K562 (cell line): ENCODE measurements around the gene SLC38A10. TPM values are rescaled to one million over a fixed set of nuclear protein-coding genes. Genes with fewer than 3 reads are reported as not detected.

ENCODE experiments used
- ATAC-seq: fragments of 200-7000 bp; cut with Tn5 transposase; 3 replicates; pipeline ENCODE4 v1.9.1; 2020; ENCODE audit warnings: moderate library complexity
- BruUV-seq: library from RNA; stranded (reverse); fragments of 400-500 nt; replicated peaks from 2 replicates; lab custom pipeline; 2021; lab: Mats Ljungman, UMichigan
- CTCF ChIA-PET: fragments of 300-600 bp; formaldehyde crosslinking; extraction: SDS; loops from one replicate; lab custom pipeline; 2021; ENCODE audit warnings: low intra/inter-chr PET ratio; lab: Yijun Ruan, JAX
- POLR2A ChIA-PET: fragments of 300-600, 350-650 bp; sonication (Branson Sonifier 250); formaldehyde crosslinking; extraction: SDS; loops from one replicate; lab custom pipeline; 2021; ENCODE audit warnings: antibody characterized with exemption, inconsistent platforms; lab: Yijun Ruan, JAX
- DNase-seq, 4 experiments: peaks; one replicate each; pipeline versions ENCODE4 v3.0.0 to v3.0.0-alpha.2; 2011 to 2018; ENCODE audit warnings: low spot score in 3 of 4, mixed read lengths in 3 of 4; ENCODE audit errors: extremely low read depth in 1 of 4
- FAIRE-seq: peaks from 2 replicates; lab custom pipeline; 2011; peaks lifted over from hg19 to GRCh38; lab: Jason Lieb, UNC
- H2AFZ ChIP-seq: 2 replicates; pipeline ENCODE4 v1.6.0; 2011; ENCODE audit warnings: low read depth, low read length, control low read depth, inconsistent platforms
- H3K27ac ChIP-seq: fragments of 200-600 bp; 3 replicates; pipeline ENCODE4 v1.8.0; 2011; ENCODE audit warnings: low read depth, mild to moderate bottlenecking, control low read depth, inconsistent platforms, low read length, moderate library complexity, mixed read lengths; ENCODE audit errors: extremely low read depth
- H3K27me3 ChIP-seq, 2 experiments: fragments of 300-600 bp in 1 of 2; 2 replicates in 1 of 2; 3 replicates in 1 of 2; pipeline versions ENCODE4 v1.6.0 to v1.8.0; 2011; ENCODE audit warnings: inconsistent platforms in 2 of 2, low read length in 2 of 2, mild to moderate bottlenecking in 1 of 2, mixed read lengths in 1 of 2, moderate library complexity in 1 of 2; ENCODE audit not compliant: control insufficient read depth in 2 of 2, insufficient read depth in 2 of 2
- H3K36me3 ChIP-seq: fragments of 300-600 bp; 3 replicates; pipeline ENCODE4 v1.8.0; 2011; ENCODE audit warnings: mild to moderate bottlenecking, low read length, inconsistent platforms; ENCODE audit not compliant: control insufficient read depth, insufficient read depth
- H3K4me1 ChIP-seq, 2 experiments: fragments of 200-600 bp in 1 of 2; replicated peaks in 1 of 2; 2 replicates in 1 of 2; 3 replicates in 1 of 2; pipeline versions ENCODE4 v1.5.1 to v1.8.0; 2011; ENCODE audit warnings: inconsistent platforms in 2 of 2, low read length in 2 of 2, mild to moderate bottlenecking in 1 of 2, mixed read lengths in 1 of 2, moderate library complexity in 1 of 2; ENCODE audit not compliant: control insufficient read depth in 2 of 2, insufficient read depth in 2 of 2
- H3K4me2 ChIP-seq: 2 replicates; pipeline ENCODE4 v1.6.1; 2011; ENCODE audit warnings: low read length, control low read depth, inconsistent platforms, mixed read lengths; ENCODE audit not compliant: insufficient read depth
- H3K4me3 ChIP-seq: fragments of 200-600 bp; sonication (generic), shearing (Covaris generic); 2 replicates; pipeline ENCODE4 v1.5.1; 2016; ENCODE audit warnings: control low read depth, inconsistent platforms
- H3K79me2 ChIP-seq: fragments of 200-600 bp; 3 replicates; pipeline ENCODE4 v1.8.0; 2011; ENCODE audit warnings: low read length, inconsistent platforms; ENCODE audit not compliant: control insufficient read depth, insufficient read depth
- H3K9ac ChIP-seq, 2 experiments: 2 replicates each; pipeline versions ENCODE4 v1.6.0 to v1.6.1; 2011; ENCODE audit warnings: low read depth in 2 of 2, low read length in 2 of 2, control low read depth in 1 of 2, inconsistent platforms in 1 of 2, mild to moderate bottlenecking in 1 of 2, mixed read lengths in 1 of 2; ENCODE audit not compliant: insufficient read depth in 1 of 2
- H3K9me1 ChIP-seq: one replicate; pipeline ENCODE4 v1.6.0; 2011; ENCODE audit warnings: inconsistent platforms, mild to moderate bottlenecking, low read length, moderate library complexity; ENCODE audit not compliant: control insufficient read depth, insufficient read depth
- H3K9me3 ChIP-seq: replicated peaks from 2 replicates; pipeline ENCODE4 v1.5.1; 2011; ENCODE audit warnings: low read depth, low read length, inconsistent platforms; ENCODE audit not compliant: control insufficient read depth, insufficient read depth
- H4K20me1 ChIP-seq: replicated peaks from 2 replicates; pipeline ENCODE4 v1.6.1; 2011; ENCODE audit warnings: low read length, inconsistent platforms, mixed read lengths; ENCODE audit not compliant: control insufficient read depth, insufficient read depth
- ETV6 ChIP-seq, 3 experiments: fragments of 150-350 bp in 1 of 3; sonication (generic) in 1 of 3; formaldehyde crosslinking in 1 of 3; IDR thresholded peaks; 2 replicates each; pipeline versions ENCODE4 v1.6.1 to v1.8.0; 2014 to 2022; ENCODE audit warnings: borderline replicate concordance in 2 of 3, low read depth in 2 of 3, antibody characterized with exemption in 1 of 3, low read length in 1 of 3, mild to moderate bottlenecking in 1 of 3, missing genetic modification reagents in 1 of 3
- EWSR1 ChIP-seq: fragments of 450-650 bp; IDR thresholded peaks from 2 replicates; pipeline ENCODE4 v1.6.1; 2018; ENCODE audit warnings: borderline replicate concordance, mild to moderate bottlenecking, low read depth, moderate library complexity; ENCODE audit not compliant: partially characterized antibody
- FOSL1 ChIP-seq: fragments of 200-800 bp; sonication (Bioruptor generic); conservative IDR thresholded peaks from 2 replicates; pipeline ENCODE4 v1.6.1; 2016; ENCODE audit warnings: missing genetic modification characterization, missing compliant biosample characterization
- KDM4B ChIP-seq, 2 experiments: fragments of 450-650 bp in 1 of 2; sonication (generic) in 1 of 2; IDR thresholded peaks; 2 replicates each; pipeline ENCODE4 v1.6.1; 2016 to 2017; ENCODE audit warnings: borderline replicate concordance in 2 of 2, antibody characterized with exemption in 1 of 2, low read depth in 1 of 2, mild to moderate bottlenecking in 1 of 2
- KHSRP ChIP-seq: fragments of 450-650 bp; IDR thresholded peaks from 2 replicates; pipeline ENCODE4 v1.6.1; 2017
- MYNN ChIP-seq, 2 experiments: sonication (generic); formaldehyde crosslinking in 1 of 2; IDR thresholded peaks; 2 replicates each; pipeline versions ENCODE4 v1.5.0 to v1.6.1; 2016 to 2020; ENCODE audit warnings: antibody characterized with exemption in 1 of 2, missing genetic modification reagents in 1 of 2
- NONO ChIP-seq, 2 experiments: fragments of 200-400 bp in 1 of 2; fragments of 450-650 bp in 1 of 2; formaldehyde crosslinking in 1 of 2; IDR thresholded peaks; 2 replicates each; pipeline ENCODE4 v1.6.1; 2017; ENCODE audit warnings: low read depth in 2 of 2, mild to moderate bottlenecking in 2 of 2, moderate library complexity in 2 of 2, low read length in 1 of 2
- SMARCC2 ChIP-seq: fragments of 450-650 bp; IDR thresholded peaks from 2 replicates; pipeline ENCODE4 v1.6.1; 2017; ENCODE audit warnings: antibody characterized with exemption, moderate library complexity, mild to moderate bottlenecking, low read depth
- SPI1 ChIP-seq: IDR thresholded peaks from 2 replicates; pipeline ENCODE4 v1.6.1; 2011; ENCODE audit warnings: low read depth, low read length, control low read depth, borderline replicate concordance
- ZBTB1 ChIP-seq: sonication (generic); formaldehyde crosslinking; IDR thresholded peaks from 2 replicates; pipeline ENCODE4 v1.8.1; 2023; ENCODE audit warnings: missing genetic modification reagents, low read depth, mild to moderate bottlenecking, borderline replicate concordance
- ZBTB9 ChIP-seq: fragments of 450-650 bp; formaldehyde crosslinking; IDR thresholded peaks from 2 replicates; pipeline ENCODE4 v1.4.0; 2020; ENCODE audit warnings: mild to moderate bottlenecking, moderate library complexity
- ZNF707 ChIP-seq: fragments of 250-450 bp; sonication (Bioruptor Pico); conservative IDR thresholded peaks from 2 replicates; pipeline ENCODE4 v1.8.0; 2022; ENCODE audit warnings: inconsistent platforms, mild to moderate bottlenecking, moderate library complexity
- ZNF717 ChIP-seq: fragments of 250-450 bp; sonication (Bioruptor Pico); IDR thresholded peaks from 2 replicates; pipeline ENCODE4 v1.5.0; 2021
- WGBS: fragments of 100-300 bp; shearing (Covaris generic); methylation state at CpG from one replicate; pipeline ENCODE4 v1.1.6; 2016; ENCODE audit warnings: low coverage, mixed read lengths; ENCODE audit not compliant: insufficient coverage; ENCODE audit errors: missing lambda C conversion rate; 5-methylcytosine and 5-hydroxymethylcytosine counted together
- in situ Hi-C: fragments of 300-500 bp; cut with MboI; formaldehyde crosslinking; loops from 4 replicates; pipeline ENCODE4 v1.15.0; 2018; ENCODE audit warnings: inconsistent platforms, mixed read lengths
- intact Hi-C: fragments of 100-400 bp; cut with micrococcal nuclease; formaldehyde crosslinking; loops from 2 replicates; pipeline ENCODE4 v1.14.2; 2022
- polyA plus RNA-seq, 8 experiments: library from polyadenylated mRNA; depleted of rRNA in 4 of 8; stranded (reverse) in 5 of 8; unstranded in 3 of 8; fragments of >200 nt; fragmentation: Nextera tagmentation in 2 of 8; fragmentation: Illumina TruSeq in 1 of 8; extraction: Ambion mirVana in 2 of 8; extraction: Trizol in 1 of 8; gene quantifications; 2 replicates each; pipeline versions ENCODE4 v1.2.1 to v1.2.3, GENCODE V29; 2011 to 2014; ENCODE audit warnings: inconsistent platforms in 1 of 8, missing spikeins in 1 of 8
- total RNA-seq, 7 experiments: library from RNA; depleted of rRNA in 6 of 7; stranded (reverse); fragments of >200 nt in 6 of 7; fragmentation: Illumina TruSeq in 2 of 7; extraction: Trizol in 2 of 7; gene quantifications; 2 replicates each; pipeline versions ENCODE4 v1.2.1 to v1.2.3, GENCODE V29; 2011 to 2021; ENCODE audit warnings: low replicate concordance in 1 of 7

The SLC38A10 gene
- total and polyA plus RNA-seq, 9 of the 15 experiments (the other 6 are each of a cell fraction or from before 2014, with no cell fraction given), result 0.45 to 54.2 (median 13.8) TPM

DNA sequence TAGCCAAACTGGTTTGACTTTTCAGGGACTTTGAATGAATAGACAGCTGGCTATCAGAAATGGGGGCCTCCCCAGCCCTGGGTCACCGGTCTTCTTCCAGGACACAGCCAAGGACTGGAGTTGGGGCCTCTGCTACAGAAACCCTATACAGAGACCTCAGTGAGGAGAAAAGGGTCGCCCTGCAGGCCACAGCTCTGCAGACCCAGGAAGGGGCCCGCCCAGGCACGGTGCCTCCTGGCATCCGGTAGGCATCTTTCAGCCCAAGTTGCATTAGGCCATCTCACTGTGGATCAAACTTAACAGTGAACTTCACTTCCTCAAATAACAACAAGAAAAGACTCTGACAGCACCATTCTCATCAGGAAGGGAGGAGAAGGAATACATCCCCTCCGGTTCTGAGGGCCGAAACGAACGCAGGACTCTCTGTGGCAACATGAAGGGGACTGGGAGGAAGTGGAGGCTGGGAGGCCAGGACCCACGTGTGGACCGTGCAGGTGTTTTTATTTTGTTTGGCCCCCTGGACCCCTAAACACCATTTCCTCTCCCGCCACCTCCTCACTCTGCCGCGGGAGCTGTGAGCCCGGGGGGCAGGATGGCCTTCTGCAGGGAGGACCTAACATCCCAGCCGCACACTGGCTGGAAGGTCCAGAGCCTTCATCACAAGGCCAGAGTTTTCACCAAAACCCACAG is 7.2 kb downstream of the SLC38A10 start:
- DNase-seq (no peak), FAIRE-seq (peak; percentile 56), ATAC-seq (no peak)
- TF ChIP-seq ZBTB1 (CRISPR knock-in tag) (no peak), SPI1 (0 out of 2 replicates have a peak, but pooled peaks have one; percentile 27)
- CTCF ChIA-PET, result no interaction called here
- Histone ChIP-seq H3K27me3 (no peaks in the 10 kb centered on the region), H3K9me1 (no peaks in the 10 kb centered on the region), H3K4me3 (no peak overlapping the region), H3K9me3 (no peaks in the 10 kb centered on the region), H3K79me2 (peaks cover 56% of the 10 kb centered on the region), H3K9ac (peak overlapping the region in 1 of 2 experiments; percentile 65; a peak in 1 of 4 replicates), H3K36me3 (peaks cover 57% of the 10 kb centered on the region; the same call in 2 of the 3 replicates), H3K27ac (no peak overlapping the region), H3K4me1 (peaks cover 24 to 59% of the 10 kb centered on the region in 2 experiments), H2AFZ (no peak overlapping the region), H3K4me2 (no peak overlapping the region), H4K20me1 (no peaks in the 10 kb centered on the region)
- 82% methylated on average over 9 of the region's 16 CpGs for WGBS
- in situ Hi-C loops, result no loop called here
- BruUV-seq, result no TSS peak
- intact Hi-C loops, result no loop called here
- POLR2A ChIA-PET, result interaction anchor here (0.6 to 1.0 kb wide), 3 partner anchors 9 to 197 kb away, joined by 3 read pairs; no protein-coding TSS in a partner anchor

- peaks cover 61% of the 10 kb centered on the region; the same call in 2 of the 3 replicates for H3K36me3 ChIP-seq
- CTCF ChIA-PET, result no interaction called here
- H2AFZ ChIP-seq, result no peak overlapping the region
- H3K9me3 ChIP-seq, result no peaks in the 10 kb centered on the region
- no peaks in the 10 kb centered on the region for H4K20me1 ChIP-seq
- H3K27ac ChIP-seq, result no peak overlapping the region
- H3K9ac ChIP-seq, result peak overlapping the region in 1 of 2 experiments; percentile 43; a peak in 1 of 4 replicates
- H3K4me2 ChIP-seq, result no peak overlapping the region
- H3K4me3 ChIP-seq, result no peak overlapping the region
- ATAC-seq (no peak), DNase-seq (no peak), FAIRE-seq (no peak)
- peaks cover 18 to 55% of the 10 kb centered on the region in 2 experiments for H3K4me1 ChIP-seq
- intact Hi-C loops (no loop called here), in situ Hi-C loops (no loop called here)
- POLR2A ChIA-PET, result interaction anchor here (0.6 to 1.0 kb wide), 3 partner anchors 8 to 198 kb away, joined by 3 read pairs; no protein-coding TSS in a partner anchor
- peaks cover 52% of the 10 kb centered on the region for H3K79me2 ChIP-seq
- WGBS, result 94% methylated on average over 20 of the region's 21 CpGs
- no peaks in the 10 kb centered on the region for H3K27me3 ChIP-seq
- no TSS peak for BruUV-seq
- H3K9me1 ChIP-seq, result no peaks in the 10 kb centered on the region
- no peak for TF ChIP-seq EWSR1
- no peak for TF ChIP-seq SMARCC2
- TF ChIP-seq MYNN (IDR thresholded peaks at IDR 0.05), result no peak
- TF ChIP-seq MYNN (CRISPR knock-in tag; IDR thresholded peaks at IDR 0.05), result no peak
- TF ChIP-seq KHSRP, result no peak
- no peak for TF ChIP-seq KDM4B (IDR thresholded peaks at IDR 0.05; ENCODE audit: borderline replicate concordance in 2 of 2, low read depth in 1 of 2)
- TF ChIP-seq NONO (IDR thresholded peaks at IDR 0.05; ENCODE audit: low read depth in 2 of 2, low read length in 1 of 2), result no peak
- TF ChIP-seq ZBTB9 (CRISPR knock-in tag), result no peak
- TF ChIP-seq ZNF707 (CRISPR knock-in tag), result no peak
- TF ChIP-seq ZNF717 (CRISPR knock-in tag), result no peak
- no peak for TF ChIP-seq ETV6 (IDR thresholded peaks at IDR 0.05; ENCODE audit: borderline replicate concordance in 1 of 2, low read depth in 2 of 2, low read length in 1 of 2)
- TF ChIP-seq ETV6 (CRISPR knock-in tag; IDR thresholded peaks at IDR 0.05; ENCODE audit: borderline replicate concordance), result no peak
- no peak for TF ChIP-seq FOSL1
Observed at GRCh38 chr17:81287152-81287551, 8.0 kb downstream of the SLC38A10 start.
